ENCODE measurements around the gene TBC1D16.

DNA sequence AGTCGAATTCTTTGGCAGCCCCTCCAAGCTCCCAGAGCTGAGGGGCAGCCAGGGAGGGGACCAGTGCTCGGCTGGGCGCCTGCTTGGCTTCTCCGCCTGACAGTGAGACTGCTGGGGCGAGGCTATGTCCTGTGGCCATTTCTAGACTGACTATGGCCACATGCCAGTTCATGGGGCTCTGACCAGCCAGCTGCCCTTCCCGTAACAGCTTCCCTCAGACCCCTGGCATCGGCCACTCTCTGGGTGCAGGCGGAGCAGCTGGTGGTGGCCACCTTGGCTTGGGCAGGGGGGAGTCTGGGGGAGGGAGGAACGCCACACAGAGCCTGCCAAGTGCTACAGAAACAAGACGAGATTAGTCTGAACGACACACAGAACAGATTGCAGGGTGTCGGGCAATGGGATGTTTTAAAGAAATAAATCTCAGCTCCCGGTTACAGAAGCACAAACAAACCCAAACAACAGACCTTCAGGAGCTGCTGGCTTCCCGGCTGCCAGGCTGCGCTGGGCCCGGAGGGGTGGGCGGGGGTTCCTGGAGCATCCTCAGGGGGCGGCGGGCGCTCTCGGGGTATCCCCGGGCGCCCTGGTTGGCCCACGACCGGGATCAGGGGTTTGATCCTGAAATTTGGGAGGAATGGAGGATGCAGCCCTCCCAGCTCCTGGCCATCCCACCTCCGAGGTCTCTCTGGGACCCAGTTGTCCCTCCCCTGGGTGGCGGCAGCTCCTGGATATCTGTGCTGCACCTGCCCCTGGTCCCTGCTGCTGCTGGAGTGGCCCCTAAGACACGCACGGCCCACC lies 34.5 kb downstream of the TBC1D16 start:
- no peak for TF ChIP-seq CEBPB (IDR thresholded peaks at IDR 0.05; ENCODE audit: borderline replicate concordance in 1 of 2, low read depth in 2 of 2, low read length in 2 of 2)
- TF ChIP-seq, protein P1, sequence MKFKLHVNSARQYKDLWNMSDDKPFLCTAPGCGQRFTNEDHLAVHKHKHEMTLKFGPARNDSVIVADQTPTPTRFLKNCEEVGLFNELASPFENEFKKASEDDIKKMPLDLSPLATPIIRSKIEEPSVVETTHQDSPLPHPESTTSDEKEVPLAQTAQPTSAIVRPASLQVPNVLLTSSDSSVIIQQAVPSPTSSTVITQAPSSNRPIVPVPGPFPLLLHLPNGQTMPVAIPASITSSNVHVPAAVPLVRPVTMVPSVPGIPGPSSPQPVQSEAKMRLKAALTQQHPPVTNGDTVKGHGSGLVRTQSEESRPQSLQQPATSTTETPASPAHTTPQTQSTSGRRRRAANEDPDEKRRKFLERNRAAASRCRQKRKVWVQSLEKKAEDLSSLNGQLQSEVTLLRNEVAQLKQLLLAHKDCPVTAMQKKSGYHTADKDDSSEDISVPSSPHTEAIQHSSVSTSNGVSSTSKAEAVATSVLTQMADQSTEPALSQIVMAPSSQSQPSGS (IDR thresholded peaks at IDR 0.05; ENCODE audit: low read length), result no peak
- TF ChIP-seq, protein P2, sequence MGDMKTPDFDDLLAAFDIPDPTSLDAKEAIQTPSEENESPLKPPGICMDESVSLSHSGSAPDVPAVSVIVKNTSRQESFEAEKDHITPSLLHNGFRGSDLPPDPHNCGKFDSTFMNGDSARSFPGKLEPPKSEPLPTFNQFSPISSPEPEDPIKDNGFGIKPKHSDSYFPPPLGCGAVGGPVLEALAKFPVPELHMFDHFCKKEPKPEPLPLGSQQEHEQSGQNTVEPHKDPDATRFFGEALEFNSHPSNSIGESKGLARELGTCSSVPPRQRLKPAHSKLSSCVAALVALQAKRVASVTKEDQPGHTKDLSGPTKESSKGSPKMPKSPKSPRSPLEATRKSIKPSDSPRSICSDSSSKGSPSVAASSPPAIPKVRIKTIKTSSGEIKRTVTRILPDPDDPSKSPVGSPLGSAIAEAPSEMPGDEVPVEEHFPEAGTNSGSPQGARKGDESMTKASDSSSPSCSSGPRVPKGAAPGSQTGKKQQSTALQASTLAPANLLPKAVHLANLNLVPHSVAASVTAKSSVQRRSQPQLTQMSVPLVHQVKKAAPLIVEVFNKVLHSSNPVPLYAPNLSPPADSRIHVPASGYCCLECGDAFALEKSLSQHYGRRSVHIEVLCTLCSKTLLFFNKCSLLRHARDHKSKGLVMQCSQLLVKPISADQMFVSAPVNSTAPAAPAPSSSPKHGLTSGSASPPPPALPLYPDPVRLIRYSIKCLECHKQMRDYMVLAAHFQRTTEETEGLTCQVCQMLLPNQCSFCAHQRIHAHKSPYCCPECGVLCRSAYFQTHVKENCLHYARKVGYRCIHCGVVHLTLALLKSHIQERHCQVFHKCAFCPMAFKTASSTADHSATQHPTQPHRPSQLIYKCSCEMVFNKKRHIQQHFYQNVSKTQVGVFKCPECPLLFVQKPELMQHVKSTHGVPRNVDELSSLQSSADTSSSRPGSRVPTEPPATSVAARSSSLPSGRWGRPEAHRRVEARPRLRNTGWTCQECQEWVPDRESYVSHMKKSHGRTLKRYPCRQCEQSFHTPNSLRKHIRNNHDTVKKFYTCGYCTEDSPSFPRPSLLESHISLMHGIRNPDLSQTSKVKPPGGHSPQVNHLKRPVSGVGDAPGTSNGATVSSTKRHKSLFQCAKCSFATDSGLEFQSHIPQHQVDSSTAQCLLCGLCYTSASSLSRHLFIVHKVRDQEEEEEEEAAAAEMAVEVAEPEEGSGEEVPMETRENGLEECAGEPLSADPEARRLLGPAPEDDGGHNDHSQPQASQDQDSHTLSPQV (IDR thresholded peaks at IDR 0.05), result no peak
- no peak for TF ChIP-seq POLR2AphosphoS2 (IDR thresholded peaks at IDR 0.05; ENCODE audit: low read depth, low read length)

Measured in GM12878 (cell line).